Esophagus squamous epithelium (tissue), 4 donors: ENCODE measurements around the gene EHF.

Experiments used
- CTCF ChIP-seq, 6 experiments: fragments of 450-650 bp in 4 of 6; fragments of 200-600 bp in 2 of 6; sonication (generic) in 2 of 6; IDR thresholded peaks; one replicate each; pipeline ENCODE4 v1.5.1; 2016 to 2019; ENCODE audit warnings: antibody characterized with exemption in 6 of 6, mild to moderate bottlenecking in 4 of 6, moderate library complexity in 4 of 6
- POLR2A ChIP-seq, 4 donors: fragments of 450-650 bp; IDR thresholded peaks; one replicate each; pipeline ENCODE4 v1.6.1; 2017; ENCODE audit warnings: antibody characterized with exemption in 4 of 4, mild to moderate bottlenecking in 4 of 4, moderate library complexity in 3 of 4

DNA sequence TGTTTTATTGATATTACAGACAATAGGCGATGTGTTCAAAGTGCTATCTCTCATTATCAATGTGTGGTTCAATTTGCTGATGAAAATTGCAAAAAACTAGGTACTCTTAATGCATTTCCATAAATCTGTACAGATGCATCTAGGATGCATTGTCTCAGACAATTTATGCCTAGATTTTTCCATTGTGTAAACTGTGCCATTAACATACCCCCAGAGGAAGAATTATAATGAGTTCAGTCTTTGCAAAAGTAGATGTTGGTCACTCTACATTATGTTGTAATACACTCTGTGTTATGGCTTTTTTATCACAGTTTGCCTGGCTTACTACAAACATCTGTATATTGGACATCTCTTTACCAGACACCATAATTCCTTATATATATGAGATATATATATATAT lies 62.5 kb downstream of the EHF start:
- TF ChIP-seq CTCF (IDR thresholded peaks at IDR 0.05): no peak
- TF ChIP-seq POLR2A (IDR thresholded peaks at IDR 0.05): no peak
